Stromal cell of bone marrow (primary cell): ENCODE data around the gene ENAM.
"Not testable (repeated sequence)": the region's sequence is repeated elsewhere in the genome, so short reads cannot be mapped to it uniquely, and the experiment has no call there.

Source experiments
- DNase-seq: peaks from one replicate; pipeline ENCODE4 v3.0.0-alpha.2; 2012; ENCODE audit warnings: low read depth

Gene ENAM

DNA sequence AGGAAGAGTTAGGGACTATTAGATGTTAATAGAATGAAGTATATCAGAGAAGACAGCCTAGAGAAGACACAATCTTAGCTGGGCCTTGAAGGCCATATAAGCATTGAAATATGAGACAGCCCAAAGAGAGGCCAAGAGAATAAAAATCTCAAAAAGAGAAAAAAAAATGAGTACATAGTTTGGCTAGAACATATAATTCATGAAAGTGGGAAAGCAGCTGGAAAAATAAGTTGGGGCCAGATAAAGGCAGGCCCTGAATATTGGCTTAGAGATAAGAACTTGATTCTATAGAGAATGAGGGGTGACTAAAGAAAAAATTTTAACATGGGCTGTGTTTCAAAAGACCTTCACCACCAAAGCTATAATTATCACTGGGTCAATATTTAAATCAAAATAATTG lies 52.4 kb downstream of the ENAM start:
- DNase-seq: no peak

DNA sequence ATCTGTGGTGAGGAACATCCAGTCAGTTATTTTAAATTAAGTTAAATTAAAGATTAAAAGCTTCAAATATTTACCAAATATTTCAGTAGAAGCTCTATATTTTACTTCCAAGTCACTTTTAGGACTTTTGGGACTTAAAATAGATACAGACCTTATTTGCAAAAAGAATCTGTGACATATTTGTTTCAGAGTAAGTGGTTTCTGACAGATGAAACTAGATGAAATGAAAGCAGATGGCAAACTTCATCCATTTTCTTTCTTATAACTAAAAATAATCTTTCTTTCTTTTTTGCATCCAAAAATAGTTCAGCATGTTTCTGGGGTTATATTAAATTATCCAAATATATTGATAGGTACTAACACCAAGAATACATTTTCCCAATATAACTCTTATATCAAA lies 53.2 kb downstream of the ENAM start:
- DNase-seq: no peak

DNA sequence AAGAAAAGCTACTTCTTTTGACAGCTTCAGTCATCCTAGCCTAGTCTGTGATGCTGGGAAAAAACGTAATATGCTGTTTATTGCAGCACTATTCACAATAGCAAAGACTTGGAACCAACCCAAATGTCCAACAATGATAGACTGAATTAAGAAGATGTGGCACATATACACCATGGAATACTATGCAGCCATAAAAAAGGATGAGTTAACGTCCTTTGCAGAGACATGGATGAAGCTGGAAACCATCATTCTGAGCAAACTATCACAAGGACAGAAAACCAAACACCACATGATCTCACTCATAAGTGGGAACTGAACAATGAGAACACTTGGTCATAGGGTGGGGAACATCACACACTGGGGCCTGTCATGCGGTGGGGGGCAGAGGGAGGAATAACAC lies 53.6 kb downstream of the ENAM start:
- not testable (repeated sequence) for DNase-seq

DNA sequence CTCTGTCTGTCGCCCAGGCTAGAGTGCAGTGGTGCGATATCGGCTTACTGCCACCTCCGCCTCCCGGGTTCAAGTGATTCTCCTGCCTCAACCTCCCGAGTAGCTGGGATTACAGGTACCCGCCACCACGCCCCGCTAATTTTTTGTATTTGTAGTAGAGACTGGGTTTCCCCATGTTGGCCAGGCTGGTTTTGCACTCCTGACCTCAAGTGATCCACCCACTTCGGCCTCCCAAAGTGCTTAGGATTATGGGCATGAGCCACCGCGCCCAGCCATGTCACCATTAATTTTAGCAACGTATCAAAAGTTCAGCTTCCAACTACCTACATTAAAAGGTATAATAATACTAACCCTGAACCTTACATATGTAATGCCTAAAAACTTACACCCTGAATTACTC lies 58.8 kb downstream of the ENAM start:
- no peak for DNase-seq

DNA sequence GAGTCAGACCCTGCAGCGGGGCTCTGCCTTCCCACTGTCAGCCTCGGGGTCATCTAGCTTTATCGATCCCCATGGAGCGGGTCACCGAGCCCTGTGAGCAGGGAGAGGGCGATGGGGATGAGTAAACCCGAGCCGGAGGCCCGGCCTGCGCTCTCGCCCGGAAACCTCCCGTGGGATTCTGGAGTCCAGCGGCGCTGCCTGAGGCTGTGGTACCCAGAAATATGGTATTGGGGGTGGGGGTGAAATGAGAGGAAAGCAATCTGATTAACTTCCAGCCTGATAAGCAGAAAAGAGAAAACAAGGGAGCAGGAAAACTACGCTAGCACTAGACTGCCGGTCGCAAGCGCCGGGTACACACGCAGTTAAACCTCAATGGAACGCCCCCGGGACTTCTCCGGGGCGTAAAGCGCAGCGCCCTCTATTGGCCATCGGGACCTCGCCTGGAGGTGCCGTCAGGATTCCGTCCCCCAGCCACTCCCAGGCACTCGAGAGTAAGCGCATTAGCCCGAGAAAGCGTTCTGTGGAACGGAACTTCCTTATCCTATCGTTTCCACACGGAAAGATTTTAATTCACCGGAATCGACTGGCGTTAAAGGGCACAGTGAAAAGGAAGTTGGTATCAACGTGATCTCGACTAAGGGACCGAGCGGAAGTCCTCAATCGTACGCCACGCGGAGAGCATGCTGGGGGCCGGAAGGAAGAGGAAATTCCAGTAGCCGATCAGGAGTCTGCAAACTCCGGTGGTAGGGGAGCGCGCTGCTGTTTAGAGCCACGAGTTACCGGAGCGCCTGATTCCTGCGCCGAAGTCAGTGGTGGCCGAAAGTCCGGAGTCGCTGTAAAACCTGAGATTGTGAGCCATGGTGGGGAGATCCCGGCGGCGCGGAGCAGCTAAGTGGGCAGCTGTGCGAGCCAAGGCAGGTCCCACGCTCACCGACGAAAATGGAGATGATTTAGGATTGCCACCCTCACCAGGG lies 59.6 kb downstream of the ENAM start, which contains the start of gene UTP3:
UTP3 (plus strand) TSS at position 712 of the 974 bp plus-strand sequence; CDS start at position 858, 146 bp downstream.
- peak; percentile 99 for DNase-seq

DNA sequence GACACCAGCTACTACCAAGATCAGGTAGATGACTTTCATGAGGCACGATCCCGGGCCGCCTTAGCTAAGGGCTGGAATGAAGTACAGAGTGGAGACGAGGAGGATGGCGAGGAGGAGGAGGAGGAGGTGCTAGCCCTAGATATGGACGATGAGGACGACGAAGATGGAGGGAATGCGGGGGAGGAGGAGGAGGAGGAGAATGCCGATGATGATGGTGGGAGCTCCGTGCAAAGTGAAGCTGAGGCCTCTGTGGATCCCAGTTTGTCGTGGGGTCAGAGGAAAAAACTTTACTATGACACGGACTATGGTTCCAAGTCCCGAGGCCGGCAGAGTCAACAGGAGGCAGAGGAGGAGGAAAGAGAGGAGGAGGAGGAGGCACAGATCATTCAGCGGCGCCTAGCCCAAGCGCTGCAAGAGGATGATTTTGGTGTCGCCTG lies 60.3 kb downstream of the ENAM start:
- DNase-seq: no peak

DNA sequence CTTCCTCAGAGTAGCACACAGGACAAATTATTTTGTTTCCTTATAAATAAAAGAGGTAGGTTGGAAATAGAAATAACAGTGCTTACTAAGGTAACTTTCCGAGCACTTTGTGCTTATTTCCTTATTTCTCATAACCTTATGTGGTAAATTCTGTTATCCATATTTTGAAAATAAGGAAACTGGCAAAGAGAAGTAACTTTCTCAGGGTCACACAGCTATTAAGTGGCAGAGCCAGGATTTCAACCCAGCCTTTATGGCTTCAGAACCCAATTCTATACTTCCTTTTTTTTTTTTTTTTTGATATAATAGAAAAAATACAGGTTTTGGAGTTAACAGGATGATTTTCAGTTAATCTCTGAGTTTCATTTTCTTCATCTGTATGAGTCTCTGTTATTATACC lies 63.1 kb downstream of the ENAM start:
- no peak for DNase-seq

DNA sequence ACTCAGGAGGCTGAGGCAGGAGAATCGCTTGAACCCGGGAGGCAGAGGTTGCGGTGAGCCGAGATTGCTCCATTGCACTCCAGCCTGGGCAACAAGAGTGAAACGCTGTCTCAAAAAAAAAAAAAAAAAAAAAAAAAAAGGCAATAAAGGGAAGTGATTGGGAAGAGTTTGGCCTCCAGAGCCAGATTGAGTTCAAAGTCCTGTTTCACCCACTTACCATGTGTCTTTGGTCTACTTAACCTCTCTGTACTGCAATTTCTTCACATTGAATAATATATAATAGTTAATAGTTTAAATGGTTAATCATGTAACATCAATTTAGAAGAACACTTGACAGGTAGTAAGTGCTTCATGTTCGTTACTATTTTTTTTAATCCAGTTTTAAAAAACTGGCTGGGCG lies 66.1 kb downstream of the ENAM start:
- not testable (repeated sequence) for DNase-seq
